HEK293 (cell line): Measurements from ENCODE around the gene SRSF9.

Source experiments
- CTCF ChIA-PET: fragments of 350-600 bp; formaldehyde crosslinking; extraction: SDS; loops from one replicate; lab custom pipeline; 2021; ENCODE audit warnings: antibody characterized with exemption; lab: Yijun Ruan, JAX
- POLR2A ChIA-PET: fragments of 300-600 bp; formaldehyde crosslinking; extraction: SDS; loops from one replicate; lab custom pipeline; 2020; ENCODE audit warnings: antibody characterized with exemption, inconsistent platforms; lab: Yijun Ruan, JAX
- H3K27ac ChIP-seq: fragments of 200-500 bp; sonication (Bioruptor generic); 2 replicates; pipeline ENCODE4 v1.5.1; 2014; ENCODE audit warnings: low read depth, low read length, control low read depth, inconsistent platforms; ENCODE audit errors: extremely low read depth
- H3K36me3 ChIP-seq, 2 experiments: fragments of 200-500 bp in 1 of 2; sonication (Bioruptor generic) in 1 of 2; 1 replicate in 1 of 2; 2 replicates in 1 of 2; pipeline ENCODE4 v1.5.1; 2014 to 2017; ENCODE audit warnings: inconsistent platforms in 2 of 2, low read length in 2 of 2; ENCODE audit not compliant: control insufficient read depth in 2 of 2, insufficient read depth in 1 of 2
- H3K4me1 ChIP-seq: fragments of 200-500 bp; sonication (Bioruptor generic); 2 replicates; pipeline ENCODE4 v1.5.1; 2014; ENCODE audit warnings: mild to moderate bottlenecking, low read length, inconsistent platforms; ENCODE audit not compliant: control insufficient read depth, insufficient read depth
- H3K4me3 ChIP-seq: 2 replicates; pipeline ENCODE4 v1.5.1; 2011; ENCODE audit warnings: low read depth, mild to moderate bottlenecking, control low read depth, low read length, moderate library complexity
- H3K9me3 ChIP-seq: fragments of 200-500 bp; sonication (Bioruptor generic); 2 replicates; pipeline ENCODE4 v1.5.1; 2014; ENCODE audit warnings: low read depth, low read length, inconsistent platforms; ENCODE audit not compliant: control insufficient read depth, insufficient read depth
- CTCF ChIP-seq: fragments of 450-650 bp; formaldehyde crosslinking; IDR thresholded peaks from 2 replicates; pipeline ENCODE4 v1.5.1; 2016; ENCODE audit warnings: missing biosample characterization, missing genetic modification characterization
- HOXA7 ChIP-seq: sonication (generic); formaldehyde crosslinking; IDR thresholded peaks from 2 replicates; pipeline ENCODE4 v1.8.1; 2022; ENCODE audit warnings: missing genetic modification reagents, borderline replicate concordance
- ZNF114 ChIP-seq: fragments of 450-650 bp; formaldehyde crosslinking; IDR thresholded peaks from 2 replicates; pipeline ENCODE4 v1.5.0; 2017; ENCODE audit warnings: missing biosample characterization, missing genetic modification characterization
- ZNF138 ChIP-seq: fragments of 450-650 bp; formaldehyde crosslinking; IDR thresholded peaks from 2 replicates; pipeline ENCODE4 v1.5.1; 2016; ENCODE audit warnings: missing biosample characterization, missing genetic modification characterization, borderline replicate concordance
- ZNF146 ChIP-seq: fragments of 450-650 bp; formaldehyde crosslinking; IDR thresholded peaks from 2 replicates; pipeline ENCODE4 v1.5.1; 2016; ENCODE audit warnings: missing biosample characterization, missing genetic modification characterization
- ZNF211 ChIP-seq: fragments of 450-650 bp; formaldehyde crosslinking; IDR thresholded peaks from 2 replicates; pipeline ENCODE4 v1.5.1; 2016; ENCODE audit warnings: low read depth, missing biosample characterization, missing genetic modification characterization
- ZNF274 ChIP-seq, 2 experiments: fragments of 200-500 bp in 1 of 2; fragments of 450-650 bp in 1 of 2; sonication (Bioruptor generic) in 1 of 2; formaldehyde crosslinking in 1 of 2; IDR thresholded peaks; 2 replicates each; pipeline versions ENCODE4 v1.5.1 to v1.6.1; 2014 to 2016; ENCODE audit warnings: borderline replicate concordance in 1 of 2, inconsistent platforms in 1 of 2, low read length in 1 of 2, missing biosample characterization in 1 of 2, missing genetic modification characterization in 1 of 2
- ZNF302 ChIP-seq: fragments of 450-650 bp; formaldehyde crosslinking; IDR thresholded peaks from 2 replicates; pipeline ENCODE4 v1.5.1; 2016; ENCODE audit warnings: missing biosample characterization, missing genetic modification characterization, low read depth
- ZNF629 ChIP-seq: fragments of 450-650 bp; formaldehyde crosslinking; IDR thresholded peaks from 2 replicates; pipeline ENCODE4 v1.5.1; 2017; ENCODE audit warnings: missing biosample characterization, missing genetic modification characterization
- ZNF701 ChIP-seq: fragments of 450-650 bp; formaldehyde crosslinking; IDR thresholded peaks from 2 replicates; pipeline ENCODE4 v1.5.1; 2016; ENCODE audit warnings: missing biosample characterization, missing genetic modification characterization
- ZNF768 ChIP-seq: fragments of 450-650 bp; formaldehyde crosslinking; IDR thresholded peaks from 2 replicates; pipeline ENCODE4 v1.5.1; 2018; ENCODE audit warnings: missing biosample characterization, mild to moderate bottlenecking, missing genetic modification characterization
- ZSCAN16 ChIP-seq: fragments of 450-650 bp; formaldehyde crosslinking; IDR thresholded peaks from 2 replicates; pipeline ENCODE4 v1.5.1; 2016; ENCODE audit warnings: missing biosample characterization, missing genetic modification characterization
- TF ChIP-seq, protein P1 (sequence below): fragments of 450-650 bp; formaldehyde crosslinking; IDR thresholded peaks from 2 replicates; pipeline ENCODE4 v1.5.1; 2017; ENCODE audit warnings: missing biosample characterization, missing genetic modification characterization
- TF ChIP-seq, protein P2 (sequence below): fragments of 450-650 bp; IDR thresholded peaks from 2 replicates; pipeline ENCODE4 v1.5.1; 2018; ENCODE audit warnings: missing biosample characterization, mild to moderate bottlenecking, missing genetic modification characterization
- TF ChIP-seq, protein P3 (sequence below): fragments of 450-650 bp; formaldehyde crosslinking; IDR thresholded peaks from 2 replicates; pipeline ENCODE4 v1.5.1; 2016; ENCODE audit warnings: missing biosample characterization, missing genetic modification characterization, borderline replicate concordance
- TF ChIP-seq, protein P4 (sequence below): fragments of 450-650 bp; formaldehyde crosslinking; IDR thresholded peaks from 2 replicates; pipeline ENCODE4; 2016; ENCODE audit warnings: missing biosample characterization, missing genetic modification characterization

Gene SRSF9

GRCh38 chr12:120421701-120422100, 47.8 kb downstream of the SRSF9 start:
- no peak overlapping the region for H3K27ac ChIP-seq
- ChIA-PET CTCF (interaction anchor here (4.7 kb wide), 1 partner anchor 8 kb away, joined by 32 read pairs; no protein-coding TSS in a partner anchor), POLR2A (no interaction called here)
- H3K4me3 ChIP-seq, result no peak overlapping the region
- H3K9me3 ChIP-seq, result no peaks in the 10 kb centered on the region
- H3K36me3 ChIP-seq, result no peaks in the 10 kb centered on the region
- TF ChIP-seq ZNF274 (IDR thresholded peaks at IDR 0.05; ENCODE audit: low read length) (no peak), ZNF274 (tag by site-specific recombination; IDR thresholded peaks at IDR 0.05; ENCODE audit: borderline replicate concordance) (no peak), CTCF (tag by site-specific recombination) (no peak), ZNF146 (no peak), ZNF302 (no peak), ZNF211 (tag by site-specific recombination) (no peak), HOXA7 (no peak), ZNF114 (tag by site-specific recombination) (no peak)
- TF ChIP-seq, protein P1, sequence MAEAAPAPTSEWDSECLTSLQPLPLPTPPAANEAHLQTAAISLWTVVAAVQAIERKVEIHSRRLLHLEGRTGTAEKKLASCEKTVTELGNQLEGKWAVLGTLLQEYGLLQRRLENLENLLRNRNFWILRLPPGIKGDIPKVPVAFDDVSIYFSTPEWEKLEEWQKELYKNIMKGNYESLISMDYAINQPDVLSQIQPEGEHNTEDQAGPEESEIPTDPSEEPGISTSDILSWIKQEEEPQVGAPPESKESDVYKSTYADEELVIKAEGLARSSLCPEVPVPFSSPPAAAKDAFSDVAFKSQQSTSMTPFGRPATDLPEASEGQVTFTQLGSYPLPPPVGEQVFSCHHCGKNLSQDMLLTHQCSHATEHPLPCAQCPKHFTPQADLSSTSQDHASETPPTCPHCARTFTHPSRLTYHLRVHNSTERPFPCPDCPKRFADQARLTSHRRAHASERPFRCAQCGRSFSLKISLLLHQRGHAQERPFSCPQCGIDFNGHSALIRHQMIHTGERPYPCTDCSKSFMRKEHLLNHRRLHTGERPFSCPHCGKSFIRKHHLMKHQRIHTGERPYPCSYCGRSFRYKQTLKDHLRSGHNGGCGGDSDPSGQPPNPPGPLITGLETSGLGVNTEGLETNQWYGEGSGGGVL (tag by site-specific recombination), result no peak
- H3K4me1 ChIP-seq, result no peaks in the 10 kb centered on the region

DNA sequence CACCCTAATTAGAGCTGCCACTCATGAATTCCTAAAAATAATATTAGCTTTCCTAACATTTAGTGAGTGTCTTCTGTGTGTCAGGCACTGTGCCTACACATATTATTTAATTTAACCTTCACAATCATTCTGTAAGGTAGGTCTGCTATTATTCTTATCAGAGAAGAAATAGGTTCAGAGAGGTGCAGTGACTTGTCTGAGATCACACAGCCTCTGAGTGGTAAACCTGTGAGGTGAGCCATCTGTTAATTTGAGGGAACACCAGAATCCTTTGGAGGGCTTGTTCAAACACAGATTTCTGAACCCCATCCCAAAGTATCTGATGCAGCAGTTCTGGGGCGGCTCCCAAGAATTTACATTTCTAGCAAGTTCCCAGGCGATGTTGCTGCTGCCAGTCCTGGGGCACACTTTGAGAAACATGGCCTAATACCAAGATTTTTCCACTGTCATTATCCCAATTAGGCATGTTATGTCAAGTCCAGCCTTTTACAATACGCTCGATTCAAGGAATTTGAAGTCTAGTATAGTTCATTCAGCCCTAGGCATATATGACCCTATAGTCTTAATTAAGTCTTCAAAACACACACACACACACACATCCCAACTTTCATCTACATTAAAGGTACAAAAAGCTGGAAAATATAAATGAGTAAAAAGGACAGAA, 51.5 kb downstream of the SRSF9 start:
- Histone ChIP-seq H3K4me1 (0 out of 2 replicates have a peak, but pooled peaks cover 3% of the 10 kb centered on the region), H3K36me3 (no peaks in the 10 kb centered on the region), H3K4me3 (no peak overlapping the region), H3K9me3 (no peaks in the 10 kb centered on the region)
- POLR2A ChIA-PET, result no interaction called here
- TF ChIP-seq, protein P2, sequence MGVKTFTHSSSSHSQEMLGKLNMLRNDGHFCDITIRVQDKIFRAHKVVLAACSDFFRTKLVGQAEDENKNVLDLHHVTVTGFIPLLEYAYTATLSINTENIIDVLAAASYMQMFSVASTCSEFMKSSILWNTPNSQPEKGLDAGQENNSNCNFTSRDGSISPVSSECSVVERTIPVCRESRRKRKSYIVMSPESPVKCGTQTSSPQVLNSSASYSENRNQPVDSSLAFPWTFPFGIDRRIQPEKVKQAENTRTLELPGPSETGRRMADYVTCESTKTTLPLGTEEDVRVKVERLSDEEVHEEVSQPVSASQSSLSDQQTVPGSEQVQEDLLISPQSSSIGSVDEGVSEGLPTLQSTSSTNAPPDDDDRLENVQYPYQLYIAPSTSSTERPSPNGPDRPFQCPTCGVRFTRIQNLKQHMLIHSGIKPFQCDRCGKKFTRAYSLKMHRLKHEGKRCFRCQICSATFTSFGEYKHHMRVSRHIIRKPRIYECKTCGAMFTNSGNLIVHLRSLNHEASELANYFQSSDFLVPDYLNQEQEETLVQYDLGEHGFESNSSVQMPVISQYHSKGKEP (tag by site-specific recombination), result no peak
- TF ChIP-seq ZNF629 (tag by site-specific recombination) (no peak), ZNF138 (tag by site-specific recombination) (no peak), ZSCAN16 (tag by site-specific recombination) (no peak), ZNF701 (tag by site-specific recombination) (no peak), ZNF768 (tag by site-specific recombination) (peak; percentile 70; the same call in 1 of the 2 replicates)
- TF ChIP-seq, protein P3, sequence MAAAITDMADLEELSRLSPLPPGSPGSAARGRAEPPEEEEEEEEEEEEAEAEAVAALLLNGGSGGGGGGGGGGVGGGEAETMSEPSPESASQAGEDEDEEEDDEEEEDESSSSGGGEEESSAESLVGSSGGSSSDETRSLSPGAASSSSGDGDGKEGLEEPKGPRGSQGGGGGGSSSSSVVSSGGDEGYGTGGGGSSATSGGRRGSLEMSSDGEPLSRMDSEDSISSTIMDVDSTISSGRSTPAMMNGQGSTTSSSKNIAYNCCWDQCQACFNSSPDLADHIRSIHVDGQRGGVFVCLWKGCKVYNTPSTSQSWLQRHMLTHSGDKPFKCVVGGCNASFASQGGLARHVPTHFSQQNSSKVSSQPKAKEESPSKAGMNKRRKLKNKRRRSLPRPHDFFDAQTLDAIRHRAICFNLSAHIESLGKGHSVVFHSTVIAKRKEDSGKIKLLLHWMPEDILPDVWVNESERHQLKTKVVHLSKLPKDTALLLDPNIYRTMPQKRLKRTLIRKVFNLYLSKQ (tag by site-specific recombination), result no peak
- TF ChIP-seq, protein P4, sequence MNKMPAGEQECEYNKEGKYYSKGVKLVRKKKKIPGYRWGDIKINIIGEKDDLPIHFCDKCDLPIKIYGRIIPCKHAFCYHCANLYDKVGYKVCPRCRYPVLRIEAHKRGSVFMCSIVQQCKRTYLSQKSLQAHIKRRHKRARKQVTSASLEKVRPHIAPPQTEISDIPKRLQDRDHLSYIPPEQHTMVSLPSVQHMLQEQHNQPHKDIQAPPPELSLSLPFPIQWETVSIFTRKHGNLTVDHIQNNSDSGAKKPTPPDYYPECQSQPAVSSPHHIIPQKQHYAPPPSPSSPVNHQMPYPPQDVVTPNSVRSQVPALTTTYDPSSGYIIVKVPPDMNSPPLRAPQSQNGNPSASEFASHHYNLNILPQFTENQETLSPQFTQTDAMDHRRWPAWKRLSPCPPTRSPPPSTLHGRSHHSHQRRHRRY (tag by site-specific recombination), result no peak
- TF ChIP-seq, all 188 proteins: peak for 1
- no peak overlapping the region for H3K27ac ChIP-seq
- CTCF ChIA-PET, result interaction anchor here (1.9 to 4.7 kb wide), 2 partner anchors 12 to 51 kb away, joined by 8 to 32 read pairs; no protein-coding TSS in a partner anchor
